Ishikawa (cell line): ENCODE results near the gene TSPEAR.

Experiments
- CEBPB ChIP-seq: IDR thresholded peaks from 2 replicates; pipeline ENCODE4 v1.6.1; 2012
- CREB1 ChIP-seq: IDR thresholded peaks from 2 replicates; pipeline ENCODE4 v1.6.1; 2012; ENCODE audit warnings: low read depth
- EGR1 ChIP-seq: IDR thresholded peaks from 2 replicates; pipeline ENCODE4 v1.6.1; 2012
- EP300 ChIP-seq: IDR thresholded peaks from 2 replicates; pipeline ENCODE4 v1.6.1; 2012; ENCODE audit warnings: borderline replicate concordance
- FOXM1 ChIP-seq: IDR thresholded peaks from 2 replicates; pipeline ENCODE4 v1.6.1; 2012; ENCODE audit warnings: low read depth, borderline replicate concordance
- NFIC ChIP-seq: IDR thresholded peaks from 2 replicates; pipeline ENCODE4 v1.6.1; 2012
- RAD21 ChIP-seq: IDR thresholded peaks from 2 replicates; pipeline ENCODE4 v1.6.1; 2012; ENCODE audit warnings: low read depth
- TAF1 ChIP-seq: IDR thresholded peaks from 2 replicates; pipeline ENCODE4 v1.6.1; 2012; ENCODE audit warnings: low read depth, mild to moderate bottlenecking
- TCF12 ChIP-seq: IDR thresholded peaks from 2 replicates; pipeline ENCODE4 v1.6.1; 2012; ENCODE audit warnings: low read depth
- TEAD4 ChIP-seq: IDR thresholded peaks from 2 replicates; pipeline ENCODE4 v1.6.1; 2012
- USF1 ChIP-seq: IDR thresholded peaks from 2 replicates; pipeline ENCODE4 v1.6.1; 2012
- YY1 ChIP-seq: IDR thresholded peaks from 2 replicates; pipeline ENCODE4 v1.6.1; 2012; ENCODE audit warnings: low read depth
- ZBTB7A ChIP-seq: IDR thresholded peaks from 2 replicates; pipeline ENCODE4 v1.6.1; 2012; ENCODE audit warnings: low read depth
- TF ChIP-seq, protein P1 (sequence below): IDR thresholded peaks from 2 replicates; pipeline ENCODE4 v1.6.1; 2012; ENCODE audit warnings: low read depth, mild to moderate bottlenecking
- TF ChIP-seq, protein P2 (sequence below): IDR thresholded peaks from 2 replicates; pipeline ENCODE4 v1.6.1; 2012

TSPEAR gene

DNA sequence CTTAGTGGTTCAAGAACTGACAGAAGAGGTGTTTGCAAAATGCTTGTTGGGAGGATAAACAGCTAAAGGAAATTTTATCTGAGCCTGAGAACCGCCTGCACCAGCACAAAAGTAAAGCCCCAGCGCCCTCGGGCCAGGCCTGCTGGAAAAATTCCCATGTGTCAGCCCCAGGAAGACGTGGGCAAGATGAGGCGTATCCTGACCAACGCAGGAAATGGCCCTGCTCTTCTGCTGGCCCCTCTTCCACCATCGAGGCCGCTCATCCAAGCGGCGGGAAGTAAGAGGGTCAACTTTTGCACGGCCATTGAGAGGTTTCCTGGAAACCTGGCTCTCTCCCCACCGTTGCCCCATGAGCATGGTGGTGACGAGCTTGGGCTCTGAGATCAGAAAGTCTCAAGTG lies 216.4 kb downstream of the TSPEAR start:
- TF ChIP-seq ZBTB7A (no peak), YY1 (no peak)

GRCh38 chr21:44494418-44494817 lies 217.0 kb downstream of the TSPEAR start:
- TF ChIP-seq, protein P1, sequence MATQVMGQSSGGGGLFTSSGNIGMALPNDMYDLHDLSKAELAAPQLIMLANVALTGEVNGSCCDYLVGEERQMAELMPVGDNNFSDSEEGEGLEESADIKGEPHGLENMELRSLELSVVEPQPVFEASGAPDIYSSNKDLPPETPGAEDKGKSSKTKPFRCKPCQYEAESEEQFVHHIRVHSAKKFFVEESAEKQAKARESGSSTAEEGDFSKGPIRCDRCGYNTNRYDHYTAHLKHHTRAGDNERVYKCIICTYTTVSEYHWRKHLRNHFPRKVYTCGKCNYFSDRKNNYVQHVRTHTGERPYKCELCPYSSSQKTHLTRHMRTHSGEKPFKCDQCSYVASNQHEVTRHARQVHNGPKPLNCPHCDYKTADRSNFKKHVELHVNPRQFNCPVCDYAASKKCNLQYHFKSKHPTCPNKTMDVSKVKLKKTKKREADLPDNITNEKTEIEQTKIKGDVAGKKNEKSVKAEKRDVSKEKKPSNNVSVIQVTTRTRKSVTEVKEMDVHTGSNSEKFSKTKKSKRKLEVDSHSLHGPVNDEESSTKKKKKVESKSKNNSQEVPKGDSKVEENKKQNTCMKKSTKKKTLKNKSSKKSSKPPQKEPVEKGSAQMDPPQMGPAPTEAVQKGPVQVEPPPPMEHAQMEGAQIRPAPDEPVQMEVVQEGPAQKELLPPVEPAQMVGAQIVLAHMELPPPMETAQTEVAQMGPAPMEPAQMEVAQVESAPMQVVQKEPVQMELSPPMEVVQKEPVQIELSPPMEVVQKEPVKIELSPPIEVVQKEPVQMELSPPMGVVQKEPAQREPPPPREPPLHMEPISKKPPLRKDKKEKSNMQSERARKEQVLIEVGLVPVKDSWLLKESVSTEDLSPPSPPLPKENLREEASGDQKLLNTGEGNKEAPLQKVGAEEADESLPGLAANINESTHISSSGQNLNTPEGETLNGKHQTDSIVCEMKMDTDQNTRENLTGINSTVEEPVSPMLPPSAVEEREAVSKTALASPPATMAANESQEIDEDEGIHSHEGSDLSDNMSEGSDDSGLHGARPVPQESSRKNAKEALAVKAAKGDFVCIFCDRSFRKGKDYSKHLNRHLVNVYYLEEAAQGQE, result no peak
- TF ChIP-seq CREB1, result no peak
- TF ChIP-seq YY1, result no peak
- TF ChIP-seq EP300, result no peak
- no peak for TF ChIP-seq TAF1
- no peak for TF ChIP-seq FOXM1
- no peak for TF ChIP-seq USF1

DNA sequence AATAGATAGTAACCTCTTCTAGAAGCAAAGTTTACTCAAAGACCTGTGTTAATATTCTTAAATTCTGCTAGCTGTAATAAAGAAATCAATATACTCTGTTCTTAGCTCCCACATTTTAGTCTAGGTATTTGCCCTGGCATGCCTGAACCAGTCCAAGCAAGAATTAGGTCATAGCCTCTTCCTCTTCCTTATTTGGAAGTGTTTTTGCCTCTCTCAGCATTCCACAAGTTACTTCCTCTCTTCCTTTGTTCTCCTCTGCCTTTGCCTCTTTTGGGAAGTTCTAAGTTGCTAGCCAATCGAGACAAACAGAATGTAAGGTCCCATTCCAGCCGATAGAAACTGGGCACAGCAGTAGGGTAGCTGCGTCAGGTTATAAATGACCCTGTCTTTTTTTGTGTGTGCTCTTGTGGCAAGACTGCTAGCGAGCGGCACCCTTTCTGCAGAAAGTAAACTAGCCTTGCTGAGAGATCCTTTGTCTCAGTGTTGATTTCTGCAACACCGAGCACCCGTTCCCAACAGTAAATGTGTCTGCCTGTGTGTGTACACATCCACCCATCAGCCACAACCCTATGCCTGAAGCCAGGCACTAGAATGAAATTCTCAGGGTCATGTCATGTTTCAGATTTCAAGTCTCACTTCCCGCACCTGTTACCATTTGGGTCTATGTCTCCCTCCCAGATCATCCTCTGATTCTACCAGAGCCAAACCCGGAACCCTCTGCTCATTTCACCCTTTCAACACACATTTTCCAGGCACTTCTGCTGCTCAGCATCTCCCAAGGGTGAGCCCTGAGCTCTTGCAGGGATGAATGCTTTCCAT lies 218.6 kb downstream of the TSPEAR start:
- TF ChIP-seq, protein P1, result no peak
- 0 out of 2 replicates have a peak, but pooled peaks have one; percentile 27 for TF ChIP-seq TCF12
- TF ChIP-seq EGR1, result no peak
- TF ChIP-seq ZBTB7A, result no peak
- no peak for TF ChIP-seq TAF1

- TF ChIP-seq, protein P2, sequence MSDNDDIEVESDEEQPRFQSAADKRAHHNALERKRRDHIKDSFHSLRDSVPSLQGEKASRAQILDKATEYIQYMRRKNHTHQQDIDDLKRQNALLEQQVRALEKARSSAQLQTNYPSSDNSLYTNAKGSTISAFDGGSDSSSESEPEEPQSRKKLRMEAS, result no peak
- TF ChIP-seq CREB1 (no peak), YY1 (no peak), NFIC (no peak), ZBTB7A (no peak), CEBPB (no peak), EP300 (no peak), FOXM1 (no peak), RAD21 (no peak), TCF12 (no peak), USF1 (no peak), EGR1 (no peak), TAF1 (no peak), TEAD4 (no peak)
- TF ChIP-seq, protein P1, result no peak
Measured at GRCh38 chr21:44490816-44491215, 220.6 kb downstream of the TSPEAR start.

GRCh38 chr21:44490405-44490804 lies 221.0 kb downstream of the TSPEAR start:
- no peak for TF ChIP-seq USF1
- no peak for TF ChIP-seq TAF1
- TF ChIP-seq TCF12, result no peak
- no peak for TF ChIP-seq TEAD4
- TF ChIP-seq EP300, result no peak
- TF ChIP-seq FOXM1, result no peak
- no peak for TF ChIP-seq CEBPB
- TF ChIP-seq, protein P2, result no peak
- TF ChIP-seq CREB1, result no peak
- no peak for TF ChIP-seq NFIC
- TF ChIP-seq ZBTB7A, result no peak
- no peak for TF ChIP-seq EGR1
- TF ChIP-seq YY1, result no peak
